HUES64 (cell line): Measurements from ENCODE around the gene TPK1.
A peak's percentile ranks its signal among the peaks of the same experiment; 100 is the strongest.

Experiments used
- H3K27ac ChIP-seq: 2 replicates; pipeline ENCODE4 v1.7.0; 2013; ENCODE audit warnings: low read depth, low read length, inconsistent platforms
- H3K27me3 ChIP-seq: 2 replicates; pipeline ENCODE4 v1.6.1; 2013; ENCODE audit warnings: mild to moderate bottlenecking, low read length; ENCODE audit not compliant: insufficient read depth
- H3K36me3 ChIP-seq: 2 replicates; pipeline ENCODE4 v1.6.1; 2013; ENCODE audit warnings: mild to moderate bottlenecking, low read length; ENCODE audit not compliant: insufficient read depth
- H3K4me1 ChIP-seq: 2 replicates; pipeline ENCODE4 v1.6.1; 2013; ENCODE audit warnings: mild to moderate bottlenecking, low read length, moderate library complexity; ENCODE audit not compliant: insufficient read depth
- H3K4me3 ChIP-seq: 2 replicates; pipeline ENCODE4 v1.5.1; 2013; ENCODE audit warnings: mild to moderate bottlenecking, low read length, moderate library complexity
- H3K9ac ChIP-seq: 2 replicates; pipeline ENCODE4 v1.6.1; 2013; ENCODE audit warnings: mild to moderate bottlenecking, low read depth, low read length
- H3K9me3 ChIP-seq: 2 replicates; pipeline ENCODE4 v1.6.1; 2013; ENCODE audit warnings: low read depth, low read length; ENCODE audit not compliant: insufficient read depth
- WGBS: fragments of 150-250, 120-280 bp; methylation state at CpG from one replicate; pipeline ENCODE4 v1.1.7; 2013; ENCODE audit warnings: missing lambda C conversion rate; 5-methylcytosine and 5-hydroxymethylcytosine counted together

TPK1 gene

GRCh38 chr7:144853542-144853941 is 17.7 kb upstream of the TPK1 start:
- H3K27ac ChIP-seq, result no peak overlapping the region
- no peak overlapping the region for H3K4me3 ChIP-seq
- H3K4me1 ChIP-seq, result peaks cover 6% of the 10 kb centered on the region; the same call in 1 of the 2 replicates
- WGBS, result 93% methylated on average over 8 of the region's 8 CpGs
- no peaks in the 10 kb centered on the region for H3K36me3 ChIP-seq
- H3K9me3 ChIP-seq, result no peaks in the 10 kb centered on the region
- H3K9ac ChIP-seq, result no peak overlapping the region
- H3K27me3 ChIP-seq, result no peaks in the 10 kb centered on the region

- no peaks in the 10 kb centered on the region for H3K36me3 ChIP-seq
- H3K9ac ChIP-seq, result no peak overlapping the region
- no peaks in the 10 kb centered on the region for H3K4me1 ChIP-seq
- H3K9me3 ChIP-seq, result no peaks in the 10 kb centered on the region
- no peaks in the 10 kb centered on the region for H3K27me3 ChIP-seq
- no peak overlapping the region for H3K4me3 ChIP-seq
- H3K27ac ChIP-seq, result no peak overlapping the region
- 89% methylated on average over 1 of the region's 1 CpG for WGBS
Observed at GRCh38 chr7:144848078-144848477, 12.2 kb upstream of the TPK1 start.

GRCh38 chr7:144842377-144842851 is 6.6 kb upstream of the TPK1 start:
- Histone ChIP-seq H3K9me3 (no peaks in the 10 kb centered on the region), H3K4me3 (no peak overlapping the region), H3K4me1 (peaks cover 4% of the 10 kb centered on the region; the same call in 1 of the 2 replicates), H3K27ac (no peak overlapping the region), H3K36me3 (no peaks in the 10 kb centered on the region), H3K9ac (no peak overlapping the region), H3K27me3 (no peaks in the 10 kb centered on the region)
- WGBS, result 93% methylated on average over 6 of the region's 6 CpGs

GRCh38 chr7:144836545-144836842 is 641 bp upstream of the TPK1 start:
- H3K27ac ChIP-seq, result no peak overlapping the region; the same call in 1 of the 2 replicates
- peaks cover 5% of the 10 kb centered on the region; the same call in 1 of the 2 replicates for H3K4me1 ChIP-seq
- peak overlapping the region; percentile 76; the same call in 1 of the 2 replicates for H3K4me3 ChIP-seq
- H3K27me3 ChIP-seq, result peaks cover 11% of the 10 kb centered on the region
- H3K36me3 ChIP-seq, result no peaks in the 10 kb centered on the region
- WGBS, result 94% methylated on average over 12 of the region's 12 CpGs
- H3K9ac ChIP-seq, result peak overlapping the region; percentile 72; the same call in 1 of the 2 replicates
- no peaks in the 10 kb centered on the region for H3K9me3 ChIP-seq

GRCh38 chr7:144835155-144835611 is 670 bp downstream of the TPK1 start:
- Histone ChIP-seq H3K27ac (peak overlapping the region; percentile 67; the same call in 1 of the 2 replicates), H3K36me3 (no peaks in the 10 kb centered on the region), H3K9me3 (no peaks in the 10 kb centered on the region), H3K4me3 (peak overlapping the region; percentile 76), H3K9ac (peak overlapping the region; percentile 72), H3K27me3 (peaks cover 11% of the 10 kb centered on the region), H3K4me1 (peaks cover 5% of the 10 kb centered on the region; the same call in 1 of the 2 replicates)
- WGBS, result 2% methylated on average over 25 of the region's 25 CpGs

- Histone ChIP-seq H3K4me3 (peak overlapping the region; percentile 76), H3K27me3 (peaks cover 11% of the 10 kb centered on the region), H3K27ac (no peak overlapping the region), H3K9me3 (no peaks in the 10 kb centered on the region), H3K4me1 (peaks cover 5% of the 10 kb centered on the region; the same call in 1 of the 2 replicates), H3K36me3 (no peaks in the 10 kb centered on the region), H3K9ac (peak overlapping the region; percentile 72; the same call in 1 of the 2 replicates)
- 51% methylated on average over 13 of the region's 13 CpGs for WGBS
Observed at GRCh38 chr7:144834641-144835144, 1.2 kb downstream of the TPK1 start.

GRCh38 chr7:144830811-144831210 is 5.0 kb downstream of the TPK1 start:
- H3K9me3 ChIP-seq, result no peaks in the 10 kb centered on the region
- WGBS, result 92% methylated on average over 5 of the region's 5 CpGs
- H3K36me3 ChIP-seq, result no peaks in the 10 kb centered on the region

GRCh38 chr7:144830024-144830785 is 5.6 kb downstream of the TPK1 start:
- 89% methylated on average over 2 of the region's 2 CpGs for WGBS
- no peaks in the 10 kb centered on the region for H3K9me3 ChIP-seq
- H3K9ac ChIP-seq, result no peak overlapping the region
- no peak overlapping the region for H3K4me3 ChIP-seq
- H3K27ac ChIP-seq, result no peak overlapping the region
- peaks cover 11% of the 10 kb centered on the region for H3K27me3 ChIP-seq
- H3K36me3 ChIP-seq, result no peaks in the 10 kb centered on the region
- peaks cover 18% of the 10 kb centered on the region; the same call in 1 of the 2 replicates for H3K4me1 ChIP-seq

More at GRCh38 chr7:144830811-144831210, 5.0 kb downstream of the TPK1 start:
- H3K27ac ChIP-seq, result no peak overlapping the region
- no peak overlapping the region for H3K4me3 ChIP-seq
- H3K4me1 ChIP-seq, result peaks cover 17% of the 10 kb centered on the region; the same call in 1 of the 2 replicates
- peaks cover 11% of the 10 kb centered on the region for H3K27me3 ChIP-seq
- H3K9ac ChIP-seq, result no peak overlapping the region

- Histone ChIP-seq H3K27ac (no peak overlapping the region), H3K9me3 (no peaks in the 10 kb centered on the region), H3K36me3 (no peaks in the 10 kb centered on the region), H3K4me3 (no peak overlapping the region), H3K4me1 (peaks cover 14% of the 10 kb centered on the region; the same call in 1 of the 2 replicates), H3K9ac (no peak overlapping the region), H3K27me3 (no peaks in the 10 kb centered on the region)
- WGBS, result 91% methylated on average over 4 of the region's 4 CpGs
Observed at GRCh38 chr7:144827621-144828020, 8.2 kb downstream of the TPK1 start.

- H3K27ac ChIP-seq, result no peak overlapping the region
Observed at GRCh38 chr7:144826208-144826607, 9.6 kb downstream of the TPK1 start.

GRCh38 chr7:144824360-144824759 is 11.5 kb downstream of the TPK1 start:
- Histone ChIP-seq H3K4me3 (no peak overlapping the region), H3K36me3 (no peaks in the 10 kb centered on the region), H3K27me3 (no peaks in the 10 kb centered on the region), H3K27ac (no peak overlapping the region), H3K9me3 (no peaks in the 10 kb centered on the region), H3K9ac (no peak overlapping the region), H3K4me1 (peaks cover 14% of the 10 kb centered on the region)
- WGBS, result 90% methylated on average over 2 of the region's 3 CpGs

More at GRCh38 chr7:144826208-144826607, 9.6 kb downstream of the TPK1 start:
- no peaks in the 10 kb centered on the region for H3K9me3 ChIP-seq
- H3K36me3 ChIP-seq, result no peaks in the 10 kb centered on the region
- no peaks in the 10 kb centered on the region for H3K27me3 ChIP-seq
- H3K9ac ChIP-seq, result no peak overlapping the region
- H3K4me3 ChIP-seq, result no peak overlapping the region
- peaks cover 14% of the 10 kb centered on the region for H3K4me1 ChIP-seq
